ENCODE measurements around the gene AWAT1.

DNA sequence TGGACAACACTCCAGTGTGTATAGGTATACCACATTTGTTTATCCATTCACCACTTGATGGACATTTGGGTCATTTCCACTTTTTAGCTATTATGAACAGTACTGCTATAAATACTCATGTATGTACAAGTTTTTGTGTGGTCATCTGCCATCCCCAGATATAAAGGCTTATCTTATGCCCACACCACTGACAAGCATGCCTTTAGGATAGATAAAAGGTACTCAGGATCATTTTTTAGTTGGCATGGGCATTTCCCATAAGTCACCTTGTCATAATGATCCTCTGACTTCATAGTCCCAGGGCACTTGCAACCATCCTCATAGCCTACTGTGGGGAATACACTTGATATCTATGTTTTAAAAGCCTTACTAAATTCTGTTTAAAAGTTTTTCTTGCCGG, 6.3 kb downstream of the AWAT1 start:
- TF ChIP-seq CTCF (conservative IDR thresholded peaks at IDR 0.05; ENCODE audit: low read depth, low read length): no peak
- TF ChIP-seq EZH2 (IDR thresholded peaks at IDR 0.05; ENCODE audit: low read length, unreplicated experiment): no peak

Measured in PC-3 (cell line).